Psoas muscle (tissue), 8 donors: ENCODE data around the gene CREB3. TPM values are rescaled to one million over a fixed set of nuclear protein-coding genes. Genes with fewer than 3 reads are reported as not detected.

Experiments used
- ATAC-seq, 4 donors: fragments of 200-7000 bp; cut with Tn5 transposase; one replicate each; pipeline ENCODE4 v1.9.1; 2020; ENCODE audit warnings: moderate library complexity in 3 of 4, mild to moderate bottlenecking in 2 of 4
- DNase-seq, 2 donors: peaks; one replicate each; pipeline ENCODE4 v3.0.0-alpha.2; 2020
- H3K27ac ChIP-seq: fragments of 200-600 bp; one replicate; pipeline ENCODE4 v1.8.0; 2022
- H3K27me3 ChIP-seq, 3 donors: fragments of 200-600 bp in 1 of 3; one replicate each; pipeline versions ENCODE4 v1.6.1 to v1.8.0; 2013 to 2022; ENCODE audit warnings: low read length in 2 of 3, mild to moderate bottlenecking in 2 of 3, moderate library complexity in 1 of 3; ENCODE audit not compliant: insufficient read depth in 3 of 3
- H3K36me3 ChIP-seq, 2 donors: fragments of 200-600 bp in 1 of 2; one replicate each; pipeline versions ENCODE4 v1.6.1 to v1.8.0; 2013 to 2022; ENCODE audit warnings: low read depth in 1 of 2, mild to moderate bottlenecking in 1 of 2, moderate library complexity in 1 of 2; ENCODE audit not compliant: insufficient read depth in 1 of 2
- H3K4me1 ChIP-seq: fragments of 200-600 bp; one replicate; pipeline ENCODE4 v1.8.0; 2022
- H3K4me3 ChIP-seq: fragments of 200-600 bp; one replicate; pipeline ENCODE4 v1.8.0; 2022; ENCODE audit warnings: mild to moderate bottlenecking
- H3K9me3 ChIP-seq: fragments of 200-600 bp; one replicate; pipeline ENCODE4 v1.8.0; 2022
- CTCF ChIP-seq: fragments of 200-600 bp; IDR thresholded peaks from one replicate; pipeline ENCODE4 v1.8.0; 2022; ENCODE audit warnings: antibody characterized with exemption
- WGBS, 3 donors: extraction: QIAGEN DNeasy Blood & Tissue Kit; methylation state at CpG; one replicate each; pipeline versions ENCODE4 v1.1.6 to v1.1.7; 2013; 5-methylcytosine and 5-hydroxymethylcytosine counted together
- intact Hi-C, 2 donors: fragments of 100-400 bp; cut with DNase I; formaldehyde crosslinking; loops; one replicate each; pipeline versions ENCODE4 v1.11.0 to v1.14.2; 2022
- long read RNA-seq, 2 donors: library from polyadenylated mRNA; unstranded; transcript quantifications; one replicate each; pipeline ENCODE4 v2.0.0, GENCODE V29; 2021
- polyA plus RNA-seq, 3 donors: library from polyadenylated mRNA; stranded (reverse); fragments of 200-250 nt; gene quantifications; one replicate each; pipeline ENCODE4 v1.2.3, GENCODE V29; 2013
- total RNA-seq, 4 donors: library from RNA; stranded (reverse); fragmentation: NEBNext Ultra II Directional in 2 of 4; extraction: Animal tissue kit (Norgen Biotek cat#: 25700) in 2 of 4; gene quantifications; one replicate each; pipeline versions ENCODE4 v1.2.1 to v1.2.4, GENCODE V29; 2021 to 2023
- donor health status: healthy with polysubstance abuse.
- donor health status: DM: no; HTN: no; CAD: no; lungs with moderate emphysema.
- donor health status: Bipolar disorder and iron deficiency.
- donor health status: healthy.
- donor health status: DM: yes; HTN: yes; CAD: no.
- donor health status: DM: no; HTN: no; CAD: no.
- donor health status: DM: no; HTN: no; CAD: no.
- donor health status: DM: yes; HTN: yes; CAD: no.

CREB3 gene
- total RNA-seq = 10 to 100 TPM; 16.1 to 22.4 (median 20.5) TPM
- polyA plus RNA-seq = 10 to 100 TPM; 20.9 to 55.1 (median 27.8) TPM
- long read RNA-seq, donor 1, transcript CREB3-201 (9 exons, 1,832 nt) = major isoform, 34 of 34 reads
- long read RNA-seq, donor 1, partial matches to known transcripts = 0 of 34 reads
- long read RNA-seq, donor 1, other reads (novel, unspliced or antisense) = 0 of 34 reads
- long read RNA-seq, donor 2, transcript CREB3-201 (9 exons, 1,832 nt) = major isoform, 41 of 44 reads
- long read RNA-seq, donor 2, partial matches to known transcripts = 0 of 44 reads
- long read RNA-seq, donor 2, other reads (novel, unspliced or antisense) = 3 of 44 reads

GRCh38 chr9:35732185-35732799 lies at the start of gene CREB3, which contains the start of gene TLN1:
CREB3 (plus strand) TSS chr9:35732666; CDS start chr9:35732773, 107 bp downstream.
TLN1 (minus strand) TSS chr9:35732195; CDS start chr9:35725694, 6,501 bp downstream.
- no peaks in the 10 kb centered on the region for H3K9me3 ChIP-seq
- no peaks in the 10 kb centered on the region for H3K27me3 ChIP-seq
- ATAC-seq = peak; percentile 84 to 87 (median 86)
- H3K4me3 ChIP-seq = peak within 1 kb of the TSS; percentile 82
- peaks cover 47% of the 10 kb centered on the region for H3K4me1 ChIP-seq
- intact Hi-C loops = no loop called here
- no peak for TF ChIP-seq CTCF
- DNase-seq = peak; percentile 98 to 99
- H3K36me3 ChIP-seq = peaks cover 0 to 42% of the 10 kb centered on the region in 2 donors
- WGBS, 3 donors = 0 to 1% (median 0%) methylated on average over 40 to 49 of the region's 49 CpGs
- H3K27ac ChIP-seq = peak within 1 kb of the TSS; percentile 98

- Histone ChIP-seq H3K9me3 (no peaks in the 10 kb centered on the region), H3K4me1 (peaks cover 27% of the 10 kb centered on the region), H3K36me3 (peaks cover 0 to 50% of the 10 kb centered on the region in 2 donors), H3K4me3 (peak overlapping the region; percentile 100), H3K27ac (peak overlapping the region; percentile 100), H3K27me3 (no peaks in the 10 kb centered on the region)
- 41 to 59% (median 45%) methylated on average over 2 of the region's 2 CpGs for WGBS, 3 donors
- no peak for ATAC-seq
- intact Hi-C loops = no loop called here
- no peak for TF ChIP-seq CTCF
- no peak for DNase-seq
Observed at GRCh38 chr9:35683323-35683722, 49.1 kb upstream of the CREB3 start.

- Histone ChIP-seq H3K9me3 (no peaks in the 10 kb centered on the region), H3K4me1 (peaks cover 27% of the 10 kb centered on the region), H3K36me3 (peaks cover 0 to 52% of the 10 kb centered on the region in 2 donors), H3K27me3 (no peaks in the 10 kb centered on the region), H3K4me3 (peak overlapping the region; percentile 100), H3K27ac (peak overlapping the region; percentile 100)
- no peak for DNase-seq
- TF ChIP-seq CTCF = no peak
- ATAC-seq = no peak
- intact Hi-C loops = loop anchor here in 1 of 2 donors (2.0 kb wide), 1 partner anchor 22 kb away; no protein-coding TSS in a partner anchor
- 74 to 86% (median 83%) methylated on average over 10 of the region's 10 CpGs for WGBS, 3 donors
Observed at GRCh38 chr9:35684921-35685320, 47.5 kb upstream of the CREB3 start.

GRCh38 chr9:35685506-35685905 lies 47.0 kb upstream of the CREB3 start:
- no peak for DNase-seq
- H3K4me1 ChIP-seq = peaks cover 27% of the 10 kb centered on the region
- H3K9me3 ChIP-seq = no peaks in the 10 kb centered on the region
- WGBS, 3 donors = 52 to 55% (median 55%) methylated on average over 12 to 13 of the region's 13 CpGs
- peaks cover 0 to 52% of the 10 kb centered on the region in 2 donors for H3K36me3 ChIP-seq
- no peaks in the 10 kb centered on the region for H3K27me3 ChIP-seq
- peak overlapping the region; percentile 100 for H3K27ac ChIP-seq
- intact Hi-C loops = loop anchor here in 1 of 2 donors (2.0 kb wide), 1 partner anchor 23 kb away; no protein-coding TSS in a partner anchor
- peak overlapping the region; percentile 100 for H3K4me3 ChIP-seq
- no peak for TF ChIP-seq CTCF
- ATAC-seq = no peak
